ENCODE measurements around the gene CTDSP1.

Gene CTDSP1

GRCh38 chr2:218382785-218383184, 16.9 kb upstream of the CTDSP1 start:
- Histone ChIP-seq H3K18ac (ENCODE audit: low read length) (no peak overlapping the region), H3K27ac (ENCODE audit: low read depth, low read length) (no peak overlapping the region), H3K9ac (ENCODE audit: low read length) (no peak overlapping the region), H3K27me3 (ENCODE audit: insufficient read depth, low read length) (no peaks in the 10 kb centered on the region), H3K36me3 (ENCODE audit: control insufficient read depth in 1 of 2, insufficient read depth in 2 of 2, low read length in 2 of 2) (no peaks in the 10 kb centered on the region), H3K14ac (ENCODE audit: low read length) (no peak overlapping the region), H3K4ac (ENCODE audit: low read depth, low read length) (no peak overlapping the region), H3K4me2 (ENCODE audit: low read length) (no peak overlapping the region), H4K8ac (ENCODE audit: low read depth, low read length) (no peak overlapping the region), H3K23ac (ENCODE audit: low read length) (no peak overlapping the region), H2AFZ (ENCODE audit: insufficient read depth, low read length, poor library complexity) (no peak overlapping the region), H2BK5ac (ENCODE audit: low read depth, low read length, poor library complexity) (no peak overlapping the region), H3K79me1 (ENCODE audit: low read length) (peaks cover 1% of the 10 kb centered on the region), H3K4me3 (ENCODE audit: low read depth, low read length) (no peak overlapping the region), H4K91ac (ENCODE audit: low read depth, low read length) (no peak overlapping the region), H3K4me1 (ENCODE audit: control insufficient read depth in 1 of 2, insufficient read depth in 2 of 2, low read length in 2 of 2) (peaks cover 2% of the 10 kb centered on the region in 2 experiments), H4K12ac (ENCODE audit: low read depth, low read length) (no peak overlapping the region), H3K79me2 (ENCODE audit: control insufficient read depth, insufficient read depth, low read length, poor library complexity) (no peaks in the 10 kb centered on the region), H3K9me3 (ENCODE audit: insufficient read depth, low read depth, low read length) (peaks cover 2% of the 10 kb centered on the region), H2AK5ac (ENCODE audit: low read length) (no peak overlapping the region), H2BK12ac (ENCODE audit: low read length) (no peak overlapping the region), H2BK120ac (ENCODE audit: insufficient read depth, low read length, poor library complexity) (no peak overlapping the region)
- no peak for DNase-seq
- WGBS (ENCODE audit: extremely low coverage, insufficient coverage, insufficient read length), result no CpG with 5 or more reads among the region's 6 CpGs

GRCh38 chr2:218383892-218384519, 15.7 kb upstream of the CTDSP1 start:
- Histone ChIP-seq H3K79me2 (ENCODE audit: control insufficient read depth, insufficient read depth, low read length, poor library complexity) (no peaks in the 10 kb centered on the region), H3K18ac (ENCODE audit: low read length) (no peak overlapping the region), H3K4me3 (ENCODE audit: low read depth, low read length) (no peak overlapping the region), H3K23ac (ENCODE audit: low read length) (no peak overlapping the region), H2AFZ (ENCODE audit: insufficient read depth, low read length, poor library complexity) (no peak overlapping the region), H3K4ac (ENCODE audit: low read depth, low read length) (no peak overlapping the region), H4K12ac (ENCODE audit: low read depth, low read length) (no peak overlapping the region), H2BK12ac (ENCODE audit: low read length) (no peak overlapping the region), H3K9ac (ENCODE audit: low read length) (no peak overlapping the region), H3K36me3 (ENCODE audit: control insufficient read depth in 1 of 2, insufficient read depth in 2 of 2, low read length in 2 of 2) (no peaks in the 10 kb centered on the region), H3K27ac (ENCODE audit: low read depth, low read length) (no peak overlapping the region), H2BK5ac (ENCODE audit: low read depth, low read length, poor library complexity) (no peak overlapping the region), H4K8ac (ENCODE audit: low read depth, low read length) (no peak overlapping the region), H3K4me2 (ENCODE audit: low read length) (no peak overlapping the region), H3K9me3 (ENCODE audit: insufficient read depth, low read depth, low read length) (peaks cover 2% of the 10 kb centered on the region), H2AK5ac (ENCODE audit: low read length) (no peak overlapping the region), H4K91ac (ENCODE audit: low read depth, low read length) (no peak overlapping the region), H3K14ac (ENCODE audit: low read length) (no peak overlapping the region), H2BK120ac (ENCODE audit: insufficient read depth, low read length, poor library complexity) (no peak overlapping the region), H3K79me1 (ENCODE audit: low read length) (peaks cover 2% of the 10 kb centered on the region), H3K27me3 (ENCODE audit: insufficient read depth, low read length) (no peaks in the 10 kb centered on the region), H3K4me1 (ENCODE audit: control insufficient read depth in 1 of 2, insufficient read depth in 2 of 2, low read length in 2 of 2) (peaks cover 2 to 3% of the 10 kb centered on the region in 2 experiments)
- no peak for DNase-seq
- no CpG with 5 or more reads among the region's 10 CpGs for WGBS (ENCODE audit: extremely low coverage, insufficient coverage, insufficient read length)

GRCh38 chr2:218384975-218385374, 14.7 kb upstream of the CTDSP1 start:
- H2BK5ac ChIP-seq (ENCODE audit: low read depth, low read length, poor library complexity), result no peak overlapping the region
- no CpG with 5 or more reads among the region's 9 CpGs for WGBS (ENCODE audit: extremely low coverage, insufficient coverage, insufficient read length)
- no peak overlapping the region for H2BK120ac ChIP-seq (ENCODE audit: insufficient read depth, low read length, poor library complexity)
- H2BK12ac ChIP-seq (ENCODE audit: low read length), result no peak overlapping the region
- peaks cover 2% of the 10 kb centered on the region for H3K9me3 ChIP-seq (ENCODE audit: insufficient read depth, low read depth, low read length)
- no peak overlapping the region for H3K27ac ChIP-seq (ENCODE audit: low read depth, low read length)
- no peak overlapping the region for H3K4ac ChIP-seq (ENCODE audit: low read depth, low read length)
- H2AFZ ChIP-seq (ENCODE audit: insufficient read depth, low read length, poor library complexity), result no peak overlapping the region
- H3K36me3 ChIP-seq (ENCODE audit: control insufficient read depth in 1 of 2, insufficient read depth in 2 of 2, low read length in 2 of 2), result no peaks in the 10 kb centered on the region
- H4K8ac ChIP-seq (ENCODE audit: low read depth, low read length), result no peak overlapping the region
- no peaks in the 10 kb centered on the region for H3K79me2 ChIP-seq (ENCODE audit: control insufficient read depth, insufficient read depth, low read length, poor library complexity)
- no peaks in the 10 kb centered on the region for H3K27me3 ChIP-seq (ENCODE audit: insufficient read depth, low read length)
- no peak overlapping the region for H2AK5ac ChIP-seq (ENCODE audit: low read length)
- no peak overlapping the region for H3K9ac ChIP-seq (ENCODE audit: low read length)
- no peak for DNase-seq
- no peak overlapping the region for H3K4me3 ChIP-seq (ENCODE audit: low read depth, low read length)
- H4K91ac ChIP-seq (ENCODE audit: low read depth, low read length), result no peak overlapping the region
- no peak overlapping the region for H3K4me2 ChIP-seq (ENCODE audit: low read length)
- peaks cover 2 to 3% of the 10 kb centered on the region in 2 experiments for H3K4me1 ChIP-seq (ENCODE audit: control insufficient read depth in 1 of 2, insufficient read depth in 2 of 2, low read length in 2 of 2)
- H3K79me1 ChIP-seq (ENCODE audit: low read length), result peaks cover 2% of the 10 kb centered on the region
- no peak overlapping the region for H3K14ac ChIP-seq (ENCODE audit: low read length)
- H3K23ac ChIP-seq (ENCODE audit: low read length), result no peak overlapping the region
- H4K12ac ChIP-seq (ENCODE audit: low read depth, low read length), result no peak overlapping the region
- H3K18ac ChIP-seq (ENCODE audit: low read length), result no peak overlapping the region

- Histone ChIP-seq H3K9ac (ENCODE audit: low read length) (no peak overlapping the region), H3K4me2 (ENCODE audit: low read length) (no peak overlapping the region), H2AFZ (ENCODE audit: insufficient read depth, low read length, poor library complexity) (no peak overlapping the region), H3K4me1 (ENCODE audit: control insufficient read depth in 1 of 2, insufficient read depth in 2 of 2, low read length in 2 of 2) (peaks cover 2 to 3% of the 10 kb centered on the region in 2 experiments), H2BK5ac (ENCODE audit: low read depth, low read length, poor library complexity) (no peak overlapping the region), H3K4ac (ENCODE audit: low read depth, low read length) (no peak overlapping the region), H3K4me3 (ENCODE audit: low read depth, low read length) (no peak overlapping the region), H2BK12ac (ENCODE audit: low read length) (no peak overlapping the region), H3K36me3 (ENCODE audit: control insufficient read depth in 1 of 2, insufficient read depth in 2 of 2, low read length in 2 of 2) (no peaks in the 10 kb centered on the region), H2AK5ac (ENCODE audit: low read length) (no peak overlapping the region), H2BK120ac (ENCODE audit: insufficient read depth, low read length, poor library complexity) (no peak overlapping the region), H3K27me3 (ENCODE audit: insufficient read depth, low read length) (no peaks in the 10 kb centered on the region), H3K79me2 (ENCODE audit: control insufficient read depth, insufficient read depth, low read length, poor library complexity) (no peaks in the 10 kb centered on the region), H3K27ac (ENCODE audit: low read depth, low read length) (no peak overlapping the region), H3K9me3 (ENCODE audit: insufficient read depth, low read depth, low read length) (peaks cover 2% of the 10 kb centered on the region), H3K18ac (ENCODE audit: low read length) (no peak overlapping the region), H3K14ac (ENCODE audit: low read length) (no peak overlapping the region), H4K91ac (ENCODE audit: low read depth, low read length) (no peak overlapping the region), H4K12ac (ENCODE audit: low read depth, low read length) (no peak overlapping the region), H3K79me1 (ENCODE audit: low read length) (peaks cover 2% of the 10 kb centered on the region), H4K8ac (ENCODE audit: low read depth, low read length) (no peak overlapping the region), H3K23ac (ENCODE audit: low read length) (no peak overlapping the region)
- no peak for DNase-seq
- WGBS (ENCODE audit: extremely low coverage, insufficient coverage, insufficient read length), result no CpG with 5 or more reads among the region's 23 CpGs
Measured at GRCh38 chr2:218386505-218387368, 12.9 kb upstream of the CTDSP1 start.

Measured in trophoblast cell (in vitro differentiated cells and primary cell).